C4-2B (cell line): ENCODE measurements around the gene OSBPL10.

Experiments
- H3K27ac ChIP-seq: fragments of 450-650 bp; 2 replicates; pipeline ENCODE4 v1.5.1; 2017
- ZFX ChIP-seq: fragments of 450-650 bp; IDR thresholded peaks from 2 replicates; pipeline ENCODE4 v1.6.1; 2017
- TF ChIP-seq, protein P1 (sequence below): fragments of 450-650 bp; conservative IDR thresholded peaks from 2 replicates; pipeline ENCODE4 v1.5.1; 2017; ENCODE audit warnings: mild to moderate bottlenecking

Gene OSBPL10

DNA sequence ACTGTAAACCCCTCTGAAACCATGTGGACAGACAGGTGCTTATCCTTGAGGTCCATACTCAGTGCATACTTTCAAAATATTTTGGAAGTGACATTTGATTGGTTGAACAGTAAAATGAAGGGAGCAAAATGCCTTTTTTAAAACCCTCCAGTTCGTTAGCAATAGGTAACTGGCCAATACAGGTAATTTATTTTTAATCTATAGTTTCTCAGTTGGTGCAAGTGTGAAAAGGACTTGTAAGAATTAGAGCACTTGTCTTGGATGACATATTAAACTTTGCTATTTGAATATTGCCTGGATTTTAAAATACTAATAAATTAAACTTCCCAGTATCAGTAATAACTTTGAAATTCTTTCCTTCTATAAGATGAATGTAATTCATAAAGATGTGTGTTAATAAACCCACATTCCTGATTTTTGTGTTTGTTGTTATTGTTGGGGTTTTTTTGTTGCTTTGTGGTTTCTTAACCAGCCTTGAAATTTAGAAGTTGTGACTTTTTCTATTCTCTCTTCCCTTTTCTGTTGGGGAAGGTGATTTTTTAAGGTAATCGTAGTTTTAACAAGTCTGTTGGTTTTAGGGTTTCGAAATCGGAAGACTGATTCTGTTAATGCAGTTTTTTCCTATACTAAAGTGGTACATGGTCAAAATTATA lies 358.3 kb downstream of the OSBPL10 start:
- no peak overlapping the region for H3K27ac ChIP-seq
- no peak for TF ChIP-seq ZFX

- no peak overlapping the region for H3K27ac ChIP-seq
- no peak for TF ChIP-seq ZFX
- TF ChIP-seq, protein P1, sequence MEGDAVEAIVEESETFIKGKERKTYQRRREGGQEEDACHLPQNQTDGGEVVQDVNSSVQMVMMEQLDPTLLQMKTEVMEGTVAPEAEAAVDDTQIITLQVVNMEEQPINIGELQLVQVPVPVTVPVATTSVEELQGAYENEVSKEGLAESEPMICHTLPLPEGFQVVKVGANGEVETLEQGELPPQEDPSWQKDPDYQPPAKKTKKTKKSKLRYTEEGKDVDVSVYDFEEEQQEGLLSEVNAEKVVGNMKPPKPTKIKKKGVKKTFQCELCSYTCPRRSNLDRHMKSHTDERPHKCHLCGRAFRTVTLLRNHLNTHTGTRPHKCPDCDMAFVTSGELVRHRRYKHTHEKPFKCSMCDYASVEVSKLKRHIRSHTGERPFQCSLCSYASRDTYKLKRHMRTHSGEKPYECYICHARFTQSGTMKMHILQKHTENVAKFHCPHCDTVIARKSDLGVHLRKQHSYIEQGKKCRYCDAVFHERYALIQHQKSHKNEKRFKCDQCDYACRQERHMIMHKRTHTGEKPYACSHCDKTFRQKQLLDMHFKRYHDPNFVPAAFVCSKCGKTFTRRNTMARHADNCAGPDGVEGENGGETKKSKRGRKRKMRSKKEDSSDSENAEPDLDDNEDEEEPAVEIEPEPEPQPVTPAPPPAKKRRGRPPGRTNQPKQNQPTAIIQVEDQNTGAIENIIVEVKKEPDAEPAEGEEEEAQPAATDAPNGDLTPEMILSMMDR = no peak
Observed at GRCh38 chr3:31621314-31621713, 359.7 kb downstream of the OSBPL10 start.

DNA sequence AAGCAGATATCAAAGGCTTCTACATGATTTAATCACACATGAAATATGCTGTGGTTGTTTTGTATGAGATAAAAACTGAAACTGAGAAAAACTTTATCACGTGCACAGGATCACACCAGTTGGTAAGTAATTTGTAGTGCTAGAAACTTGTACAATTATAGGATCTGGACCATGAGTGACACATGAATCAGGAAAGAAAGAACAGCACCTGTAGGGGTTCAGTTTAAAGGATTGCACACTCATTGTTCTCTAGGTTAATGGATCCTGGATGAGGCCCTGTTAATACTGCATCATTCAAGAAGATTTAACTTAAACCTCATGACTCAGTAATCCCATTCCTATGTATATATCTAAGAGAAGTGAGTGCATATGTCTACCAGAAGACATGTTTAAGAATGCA lies 360.4 kb downstream of the OSBPL10 start:
- H3K27ac ChIP-seq = no peak overlapping the region
- TF ChIP-seq, protein P1 = no peak
- no peak for TF ChIP-seq ZFX

- no peak for TF ChIP-seq ZFX
- TF ChIP-seq, protein P1 = no peak
- no peak overlapping the region for H3K27ac ChIP-seq
Observed at GRCh38 chr3:31616711-31617110, 364.4 kb downstream of the OSBPL10 start.

GRCh38 chr3:31615071-31615875 lies 365.8 kb downstream of the OSBPL10 start:
- TF ChIP-seq, protein P1 = no peak
- TF ChIP-seq ZFX = no peak
- H3K27ac ChIP-seq = no peak overlapping the region

DNA sequence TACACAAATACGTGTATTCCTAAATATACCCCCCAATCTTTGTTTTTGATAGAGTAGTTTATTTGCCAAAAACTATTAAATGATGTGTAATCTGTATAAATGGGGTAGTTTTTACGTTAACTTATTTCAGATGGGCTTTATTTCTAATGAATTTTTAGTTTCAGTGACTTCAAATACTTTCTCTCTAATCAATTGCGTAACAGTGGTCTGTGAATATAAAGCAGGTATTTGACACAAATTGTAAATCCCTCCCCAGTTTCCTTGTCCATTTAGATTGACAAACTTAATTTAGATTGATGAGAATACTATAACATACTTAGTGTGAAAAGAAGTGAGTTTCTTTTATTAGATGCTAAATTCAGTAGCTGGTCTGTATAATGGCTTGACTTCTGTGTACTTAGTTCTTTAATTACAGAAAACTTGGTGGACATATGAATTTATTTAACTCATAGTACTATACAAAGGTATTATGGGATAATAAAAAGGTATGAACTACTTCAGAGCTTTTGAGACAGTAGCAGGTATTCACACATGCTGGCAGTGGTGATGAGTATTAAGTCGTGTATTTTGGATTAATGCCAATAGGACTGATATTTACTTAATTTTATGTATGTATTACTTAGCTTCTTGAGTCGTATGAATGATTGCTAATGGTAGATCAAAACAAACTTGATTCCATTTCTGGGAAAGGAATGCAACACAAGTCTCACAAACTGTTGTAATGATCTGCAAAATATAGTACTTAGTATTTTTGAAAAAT lies 366.7 kb downstream of the OSBPL10 start:
- TF ChIP-seq, protein P1 = no peak
- TF ChIP-seq ZFX = no peak
- H3K27ac ChIP-seq = no peak overlapping the region

DNA sequence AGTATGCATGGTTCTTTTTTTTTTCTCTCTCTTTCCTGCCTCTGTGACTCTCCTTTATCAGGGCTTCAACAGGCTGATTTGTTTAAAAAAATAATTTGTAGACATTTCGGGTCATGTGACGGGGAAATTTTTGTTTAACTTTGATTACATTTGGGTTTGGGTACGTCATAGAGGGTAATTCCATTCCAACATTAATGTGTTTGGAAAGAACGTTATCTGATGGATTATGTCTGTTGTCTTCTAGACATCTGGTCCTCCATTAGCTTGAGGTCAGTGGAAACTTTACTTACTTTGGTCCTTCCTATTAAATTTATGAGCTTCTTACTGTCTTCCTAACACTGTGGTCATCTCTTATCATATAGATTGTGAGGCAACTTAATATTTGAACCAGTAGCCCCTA lies 367.4 kb downstream of the OSBPL10 start:
- TF ChIP-seq, protein P1 = no peak
- no peak for TF ChIP-seq ZFX
- no peak overlapping the region for H3K27ac ChIP-seq
